NCI-H345 treated with DMSO at 0.1 percent for 48 hours (cell line): ENCODE data around the gene EIF2S1.
"Not testable (repeated sequence)": the region's sequence is repeated elsewhere in the genome, so short reads cannot be mapped to it uniquely, and the experiment has no call there.

Source experiments
- DNase-seq: peaks from one replicate; lab custom pipeline; 2025; ENCODE audit not compliant: unreplicated experiment; lab: John Stamatoyannopoulos, UW

The EIF2S1 gene

DNA sequence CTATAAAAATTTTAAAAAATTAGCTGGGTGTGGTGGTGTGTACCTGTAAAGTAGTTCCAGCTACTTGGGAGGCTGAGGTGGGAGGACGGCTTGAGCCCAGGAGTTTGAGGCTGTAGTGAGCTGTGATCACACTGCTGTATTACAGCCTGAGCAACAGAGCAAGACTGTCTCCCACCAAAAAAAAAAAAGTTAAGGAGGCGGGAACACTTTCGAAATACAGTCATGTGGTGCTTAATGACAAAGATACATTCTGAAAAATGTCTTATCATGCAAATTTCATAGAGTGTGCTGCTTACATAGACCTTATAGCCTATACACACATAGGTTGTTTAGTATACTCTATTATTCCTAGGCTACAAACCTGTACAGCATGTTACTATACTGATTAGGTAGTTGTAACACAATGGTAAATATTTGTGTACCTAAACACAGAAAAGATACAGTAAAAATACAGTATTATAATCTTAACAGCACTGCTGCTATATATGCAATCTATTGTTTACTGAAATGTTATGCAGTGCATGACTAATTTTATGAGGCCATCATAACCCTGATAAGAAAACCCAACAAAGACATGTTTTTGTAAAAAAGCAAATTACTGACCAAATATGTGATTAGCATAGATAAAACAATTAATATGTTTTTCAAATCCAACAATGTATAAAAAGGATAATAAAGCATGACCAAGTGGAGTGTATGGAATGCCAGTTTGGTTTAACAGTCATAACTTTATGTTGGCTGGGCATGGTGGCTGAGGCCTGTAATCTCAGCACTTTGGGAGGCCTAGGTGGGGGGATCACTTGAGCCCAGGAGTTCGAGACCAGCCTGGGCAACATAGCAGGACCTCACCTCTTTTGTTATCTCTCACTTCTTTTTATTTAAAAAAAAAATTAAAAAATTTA is 11.4 kb downstream of the EIF2S1 start:
- no peak for DNase-seq

DNA sequence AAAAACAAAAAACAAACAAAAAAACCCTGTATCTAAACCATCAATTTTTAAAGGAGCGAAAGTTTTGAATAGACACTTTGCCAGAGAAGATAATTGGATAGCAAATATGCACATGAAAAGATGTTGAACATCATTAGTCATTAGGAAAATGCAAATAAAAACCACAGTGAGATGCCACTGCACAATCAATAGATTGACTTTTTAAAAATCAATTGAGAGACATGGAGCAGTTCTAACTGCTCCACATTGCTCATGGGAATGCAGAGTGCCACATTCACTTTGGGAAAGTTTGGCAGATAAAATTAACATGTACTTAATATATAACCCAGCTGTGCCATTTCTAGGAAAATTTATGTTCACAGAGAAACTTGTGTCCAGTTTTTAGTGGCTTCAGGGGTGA is 12.7 kb downstream of the EIF2S1 start:
- no peak for DNase-seq

DNA sequence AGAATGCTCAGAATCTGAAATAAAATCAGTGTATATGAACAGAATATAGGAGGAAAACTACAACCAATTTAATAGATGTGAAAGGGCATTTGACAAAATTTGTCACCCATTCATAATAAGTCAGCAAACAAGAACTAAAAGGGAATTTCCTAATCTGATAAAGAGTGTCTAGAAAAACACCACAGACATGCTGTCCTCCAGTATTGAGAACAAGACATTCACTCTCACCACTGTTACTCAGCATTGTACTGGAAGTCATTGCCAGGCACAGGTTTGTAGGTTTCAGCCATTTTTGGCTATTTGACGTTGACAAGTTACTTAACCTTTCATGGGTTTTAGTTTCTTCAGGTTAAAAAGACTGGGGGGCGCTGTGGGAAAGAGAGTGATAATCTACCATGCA is 13.2 kb downstream of the EIF2S1 start:
- no peak for DNase-seq

DNA sequence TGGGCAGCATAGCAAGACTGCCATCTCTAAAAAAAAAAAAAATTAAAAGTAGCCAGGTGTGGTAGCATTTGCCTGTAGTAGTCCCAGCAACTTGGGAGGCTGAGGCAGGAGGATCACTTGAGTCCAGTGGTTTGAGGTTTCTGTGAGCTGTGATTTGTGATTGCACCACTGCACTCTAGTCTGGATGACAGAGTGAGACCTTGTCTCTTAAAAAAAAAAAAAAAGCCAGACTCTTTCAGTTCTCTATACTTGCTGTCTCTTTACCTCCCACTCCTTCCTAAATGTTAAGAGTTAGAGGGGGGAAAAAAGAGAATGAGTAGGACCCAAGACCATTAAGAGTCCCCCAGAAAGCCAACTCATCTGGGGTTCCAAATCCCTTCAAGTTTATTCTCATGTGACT is 17.8 kb downstream of the EIF2S1 start:
- DNase-seq = no peak

DNA sequence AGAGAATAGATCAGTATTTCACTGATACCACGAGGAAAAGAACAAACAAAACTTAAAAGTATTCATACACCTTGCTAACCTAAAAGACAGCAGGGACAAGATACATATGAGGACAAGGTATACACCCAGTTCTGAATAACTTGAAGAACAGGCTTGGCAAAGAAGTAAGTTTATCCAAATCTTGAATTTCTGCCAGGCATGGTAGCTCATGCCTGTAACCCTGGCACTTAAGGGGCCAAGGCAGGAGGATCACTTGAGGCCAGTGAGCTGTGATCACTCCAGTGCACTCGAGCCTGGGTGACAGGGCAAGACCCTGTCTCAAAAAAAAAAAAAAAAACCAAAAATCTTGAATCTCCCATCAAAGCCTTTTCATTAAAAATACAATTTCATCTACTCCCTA is 25.0 kb downstream of the EIF2S1 start:
- DNase-seq = no peak

DNA sequence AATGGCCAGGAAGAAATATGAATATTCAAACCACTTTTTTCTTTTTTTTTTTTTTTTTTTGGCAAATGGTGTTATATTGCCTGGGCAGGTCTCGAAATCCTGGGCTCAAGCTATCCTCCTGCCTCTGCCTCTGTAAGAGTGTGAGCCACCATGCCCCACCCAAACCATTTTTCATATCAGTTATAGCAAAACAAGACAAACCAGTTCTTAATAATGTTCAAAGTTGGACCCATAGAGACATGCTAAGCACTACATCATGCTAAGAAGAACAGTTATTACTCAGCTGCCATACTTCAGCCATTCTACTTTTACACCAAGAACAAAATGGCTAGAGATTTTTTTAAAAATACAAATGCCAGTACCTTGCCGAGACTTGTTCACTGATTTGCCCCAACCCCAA is 25.5 kb downstream of the EIF2S1 start:
- DNase-seq = no peak

DNA sequence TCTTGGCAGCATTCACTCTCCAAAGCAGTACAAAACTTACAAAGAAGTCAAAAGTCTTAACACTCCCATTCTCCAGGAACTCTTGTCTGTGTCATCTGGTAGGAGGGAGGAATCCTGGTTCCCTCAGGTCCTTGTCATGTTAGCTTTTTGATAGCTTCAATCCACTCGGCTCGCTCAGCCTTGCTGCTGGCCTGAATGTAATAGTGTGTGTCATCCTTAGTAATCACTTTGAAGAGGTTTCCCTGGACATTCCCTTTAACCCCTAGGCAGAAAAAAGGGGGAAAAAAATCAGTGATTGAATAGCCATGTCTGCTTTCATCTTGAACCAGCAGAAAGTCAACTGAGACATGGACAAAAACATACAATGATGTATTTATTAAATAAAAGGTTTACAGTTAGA is 27.1 kb downstream of the EIF2S1 start:
- DNase-seq = no peak

DNA sequence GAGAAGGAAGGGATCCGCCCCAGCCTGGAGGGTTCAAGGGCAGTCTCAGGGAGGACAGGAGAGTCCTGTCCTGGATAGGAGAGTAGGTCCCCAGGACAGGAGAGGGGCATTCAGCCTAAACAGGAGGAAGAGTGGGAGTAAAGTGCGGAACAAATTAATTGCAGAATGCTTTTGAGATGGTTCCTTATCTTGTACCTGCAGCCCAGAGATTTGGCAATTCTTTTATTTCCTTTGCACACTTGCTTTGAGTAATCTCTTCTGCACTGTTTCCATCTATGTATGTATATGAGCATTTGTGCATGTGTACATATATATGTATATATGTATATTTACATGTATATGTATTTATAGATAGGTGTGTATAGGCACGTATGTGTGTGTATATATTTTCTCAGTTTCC is 29.1 kb downstream of the EIF2S1 start:
- no peak for DNase-seq

DNA sequence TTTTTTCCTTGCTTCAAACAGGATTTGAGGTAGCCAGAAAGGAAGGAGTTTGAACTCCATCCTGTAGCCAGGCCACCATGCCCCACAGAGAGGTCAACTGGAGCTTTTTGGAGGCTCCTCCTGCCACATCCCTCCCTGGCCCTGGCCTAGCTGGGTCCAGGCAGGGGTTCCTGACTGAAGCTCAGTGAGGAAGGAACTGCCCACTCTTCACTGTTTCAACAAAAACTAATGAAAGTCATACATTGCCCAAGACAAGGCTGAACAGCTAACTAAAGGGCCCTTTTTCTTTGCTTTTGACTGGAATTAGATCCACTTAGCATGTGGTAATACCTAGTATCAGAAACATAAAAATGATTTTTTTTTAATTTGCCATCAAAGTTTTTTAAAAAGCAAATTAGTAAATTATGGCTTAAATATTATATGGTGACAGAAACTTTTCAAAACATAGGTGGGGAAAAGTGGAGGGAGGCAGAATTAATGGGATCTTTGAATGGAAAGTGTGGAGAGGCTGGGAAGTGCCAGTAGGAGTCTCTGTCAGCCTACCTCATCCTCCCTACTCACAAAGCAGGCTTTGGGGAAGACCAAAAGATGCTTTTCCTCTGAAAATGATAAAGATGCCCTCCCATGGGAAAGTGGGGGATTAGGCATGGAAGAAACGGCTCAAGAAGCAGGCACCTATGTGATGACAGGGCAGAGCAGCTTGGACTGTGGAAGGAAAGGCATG is 29.8 kb downstream of the EIF2S1 start:
- DNase-seq = no peak

DNA sequence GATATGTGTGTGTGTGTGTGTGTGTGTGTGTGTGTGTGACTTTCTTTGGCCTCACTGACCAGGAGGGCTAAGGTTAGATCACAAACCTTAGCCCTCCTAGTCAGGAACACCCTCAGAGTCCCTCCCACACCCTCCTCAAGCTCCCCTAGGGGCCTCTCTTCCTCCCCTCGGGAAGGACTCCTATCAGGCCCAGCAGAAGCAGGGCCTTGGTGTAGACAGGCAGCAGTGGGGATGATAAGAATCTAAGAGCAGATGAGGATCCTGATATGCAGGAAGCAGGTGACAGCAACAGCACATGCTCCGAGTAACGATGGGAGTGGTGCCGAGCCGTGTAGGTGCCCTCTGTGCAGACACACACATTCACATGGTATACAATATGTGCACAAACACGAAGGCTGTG is 31.1 kb downstream of the EIF2S1 start:
- no peak for DNase-seq

DNA sequence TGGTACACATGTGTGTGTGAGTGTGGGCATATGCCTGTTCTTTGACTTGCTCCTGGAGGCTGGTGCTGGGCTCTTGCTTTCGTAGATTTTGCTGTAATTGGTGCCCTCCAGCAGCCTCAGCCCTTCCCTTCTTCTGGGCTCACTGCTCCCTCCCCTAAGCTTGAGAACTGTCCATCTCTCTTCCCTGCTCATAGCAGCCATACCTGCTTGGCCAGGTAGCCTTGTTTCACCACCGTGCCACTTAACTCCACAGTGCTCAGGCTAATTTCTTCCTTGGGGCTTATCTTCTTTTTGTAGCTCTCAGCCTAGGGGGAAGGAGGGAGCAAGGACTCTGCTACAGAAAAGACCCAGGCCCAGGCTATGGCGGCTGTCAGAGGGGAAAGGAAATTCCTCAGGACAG is 32.0 kb downstream of the EIF2S1 start:
- no peak for DNase-seq

DNA sequence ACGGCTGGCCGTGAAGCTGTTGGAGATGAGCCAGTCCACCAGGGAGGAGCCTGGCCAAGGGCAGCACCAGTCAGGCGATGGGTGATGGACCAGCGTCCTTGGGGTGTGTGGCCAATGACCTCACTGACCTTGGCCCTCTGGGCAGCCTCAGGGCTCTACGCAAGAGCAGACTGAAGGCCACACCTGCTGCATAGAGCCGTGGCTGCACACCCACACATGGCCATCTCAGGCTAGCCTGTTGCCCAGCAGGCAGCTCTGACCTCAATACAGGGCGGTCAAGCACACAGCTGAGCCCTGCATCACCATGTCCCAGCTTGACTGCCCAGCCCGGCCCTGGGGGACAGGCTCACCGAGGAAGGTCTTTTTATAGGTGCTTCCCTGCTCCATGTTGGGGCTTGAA is 32.7 kb downstream of the EIF2S1 start:
- DNase-seq = no peak

DNA sequence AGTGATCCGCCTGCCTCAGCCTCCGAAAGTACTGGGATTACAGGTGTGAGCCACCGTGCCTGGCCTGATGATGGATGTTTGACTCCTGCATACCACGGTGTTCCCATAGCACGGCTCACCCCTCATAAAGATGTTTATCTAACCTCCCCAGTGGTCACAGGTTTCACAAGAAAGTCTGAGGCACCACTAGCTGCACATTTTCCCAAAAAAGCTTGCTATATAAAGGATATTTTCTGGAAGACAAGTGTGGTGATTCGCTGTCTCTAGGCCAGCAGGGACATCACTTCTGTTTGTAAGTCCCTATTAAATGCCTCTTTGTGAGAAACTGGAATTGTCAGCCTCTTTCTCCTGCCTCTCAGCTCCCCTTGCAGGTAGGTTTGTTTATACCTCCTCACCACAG is 33.6 kb downstream of the EIF2S1 start:
- no peak for DNase-seq

DNA sequence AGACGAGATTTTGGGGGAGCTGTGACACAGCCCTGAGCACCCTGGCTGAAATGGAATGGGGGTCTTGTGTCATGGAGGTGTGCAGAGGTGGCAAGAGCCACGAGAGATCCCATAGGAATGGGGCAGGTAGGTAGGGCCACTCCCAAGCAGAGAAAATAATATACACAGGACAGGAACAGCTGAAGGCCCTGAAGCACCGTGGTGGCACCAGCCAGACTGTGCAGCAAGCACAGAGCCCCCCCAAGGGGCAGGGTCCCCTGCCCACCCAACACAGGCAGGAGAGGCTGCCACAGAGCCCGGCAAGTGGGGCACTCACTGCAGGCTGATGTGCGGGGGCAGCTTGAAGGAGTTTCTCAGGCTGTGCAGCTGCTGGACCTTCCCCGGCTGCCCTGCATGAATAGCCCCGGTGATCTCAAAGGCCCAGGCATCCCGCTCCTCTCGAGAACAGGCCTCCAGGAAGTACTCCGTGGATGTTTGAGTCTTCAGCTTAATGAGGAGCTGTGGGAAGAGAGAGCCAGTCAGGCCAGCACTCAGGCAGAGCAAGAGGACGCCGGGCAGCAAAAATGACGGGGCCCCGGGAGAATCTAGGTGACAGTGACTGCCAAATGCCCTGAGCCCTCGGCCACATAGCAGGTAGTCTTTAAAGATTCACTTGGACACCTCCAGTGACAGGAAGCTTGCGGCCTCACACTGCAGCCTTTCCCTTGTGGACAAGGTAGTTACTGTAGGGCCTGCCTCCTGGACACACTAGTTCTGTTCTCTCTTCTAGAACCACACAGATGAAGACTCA is 35.2 kb downstream of the EIF2S1 start:
- no peak for DNase-seq

DNA sequence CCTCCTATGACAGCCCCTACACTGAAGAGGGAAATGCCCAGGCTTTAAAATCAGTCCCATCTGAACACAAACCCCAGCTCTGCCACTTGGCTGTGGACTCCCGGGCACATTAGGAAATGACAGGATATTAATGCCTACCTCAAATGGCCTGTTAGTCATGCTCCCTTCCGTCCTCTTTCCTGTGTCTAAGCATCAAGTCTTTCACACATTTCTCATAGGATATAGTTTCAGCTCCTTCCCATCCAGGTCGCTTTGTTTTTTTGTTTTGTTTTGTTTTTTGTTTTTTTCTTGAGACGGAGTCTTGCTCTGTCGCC is 35.7 kb downstream of the EIF2S1 start:
- no peak for DNase-seq

DNA sequence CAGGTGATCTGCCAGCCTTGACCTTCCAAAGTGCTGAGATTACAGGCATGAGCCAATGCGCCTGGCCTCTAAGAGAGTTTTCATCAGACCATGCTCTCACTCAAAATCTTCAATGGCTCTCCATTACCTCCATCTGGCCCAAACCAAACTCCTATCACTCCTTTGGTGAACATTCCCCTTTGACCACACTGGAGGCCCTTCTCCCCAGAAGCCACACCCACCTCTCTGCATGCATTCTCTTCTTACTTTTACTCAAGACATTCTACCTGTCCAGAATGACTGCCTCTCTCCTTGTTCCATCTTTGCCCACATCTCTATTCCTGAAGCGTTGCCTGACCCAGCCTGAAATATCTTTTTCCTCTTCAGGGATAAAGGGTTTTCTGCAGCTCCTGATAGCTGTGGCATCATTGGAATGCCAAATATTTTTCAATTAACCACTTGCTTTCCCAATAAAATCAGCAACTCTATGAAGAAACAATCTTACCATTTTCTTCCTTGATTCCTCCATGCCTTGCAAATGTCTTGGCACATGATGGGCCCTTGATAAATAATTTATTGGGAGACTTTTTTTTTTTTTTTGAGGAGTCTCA is 36.3 kb downstream of the EIF2S1 start:
- DNase-seq = no peak

DNA sequence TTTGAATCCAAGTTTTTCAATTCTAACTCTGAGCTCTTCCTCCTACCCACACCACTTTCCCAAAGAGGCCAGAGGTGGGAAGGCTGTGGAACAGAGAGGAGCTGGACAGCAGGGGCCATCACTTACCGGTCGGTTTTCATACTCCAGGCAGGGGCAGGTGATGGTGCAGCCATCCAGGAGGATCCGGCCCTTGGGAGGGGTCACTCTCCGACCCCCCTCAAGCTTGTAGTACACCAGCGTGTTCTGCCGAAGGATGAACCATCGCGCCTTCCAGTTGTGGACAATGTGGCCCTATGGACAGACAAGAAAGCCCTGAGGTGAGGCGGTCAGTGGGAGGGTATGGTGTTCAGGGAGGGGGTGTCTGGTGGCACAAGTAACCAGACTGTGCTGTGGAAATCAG is 37.4 kb downstream of the EIF2S1 start:
- no peak for DNase-seq

DNA sequence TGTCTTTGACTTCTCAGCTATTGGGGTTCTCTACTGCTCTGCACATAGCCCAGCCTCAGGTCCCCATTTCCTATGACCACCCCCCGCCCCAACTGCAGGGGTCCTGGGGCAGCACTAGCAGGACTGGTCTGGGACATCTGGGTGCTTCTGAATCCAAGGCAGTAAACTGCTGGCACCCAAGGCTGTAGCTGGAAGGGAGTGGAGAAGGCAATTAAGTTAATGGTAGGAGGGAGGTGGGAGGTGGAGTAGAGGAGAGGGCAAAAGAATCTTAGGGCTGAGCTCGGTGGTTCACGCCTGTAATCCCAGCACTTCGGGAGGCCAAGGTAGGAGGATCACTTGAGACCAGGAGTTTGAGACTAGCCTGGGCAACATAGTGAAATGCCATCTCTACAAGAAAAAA is 40.3 kb downstream of the EIF2S1 start:
- DNase-seq = no peak

DNA sequence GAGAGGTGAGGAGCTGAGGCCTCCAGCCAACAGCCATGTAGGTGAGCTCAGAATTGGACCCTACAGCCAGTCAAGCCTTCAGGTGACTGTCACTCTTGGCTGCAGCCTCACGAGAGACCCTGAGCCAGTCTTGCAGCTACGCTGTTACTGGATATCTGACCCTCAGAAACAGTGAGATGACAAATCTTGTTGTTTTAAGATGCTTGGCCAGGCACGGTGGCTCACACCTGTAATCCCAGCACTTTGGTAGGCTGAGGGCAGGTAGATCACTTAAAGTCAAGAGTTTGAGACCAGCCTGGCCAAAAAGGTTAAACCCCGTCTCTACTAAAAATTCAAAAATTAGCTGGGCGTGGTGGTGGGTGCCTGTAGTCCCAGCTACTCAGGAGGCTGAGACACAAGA is 45.6 kb downstream of the EIF2S1 start:
- no peak for DNase-seq

DNA sequence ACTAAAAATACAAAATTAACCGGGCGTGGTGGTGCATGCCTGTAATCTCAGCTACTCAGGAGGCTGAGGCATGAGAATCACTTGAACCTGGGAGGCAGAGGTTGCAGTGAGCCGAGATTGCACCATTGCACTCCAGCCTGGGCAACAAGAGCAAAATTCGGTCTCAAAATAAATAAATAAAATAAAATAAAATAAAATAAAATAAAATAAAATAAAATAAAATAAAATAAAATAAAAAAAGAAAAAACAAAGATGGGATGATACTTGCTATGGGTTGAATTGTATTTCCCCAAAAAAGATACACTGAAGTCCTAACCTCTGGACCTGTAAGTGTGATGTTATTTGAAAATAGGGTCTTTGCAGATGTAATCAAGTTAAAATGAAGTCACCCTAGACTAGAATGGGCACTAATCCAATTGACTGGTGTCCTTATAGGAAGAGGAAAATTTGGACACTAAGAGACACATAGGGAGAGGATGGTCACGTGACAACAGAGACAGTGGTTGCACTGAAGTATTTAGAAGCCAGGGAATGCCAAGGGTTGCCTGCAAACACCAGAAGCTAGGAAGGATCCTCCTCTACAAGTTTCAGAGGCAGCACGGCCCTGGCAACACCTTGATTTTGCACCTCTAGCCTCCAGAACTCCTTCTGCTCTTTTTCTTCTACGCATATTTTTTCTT is 48.1 kb downstream of the EIF2S1 start:
- not testable (repeated sequence) for DNase-seq

DNA sequence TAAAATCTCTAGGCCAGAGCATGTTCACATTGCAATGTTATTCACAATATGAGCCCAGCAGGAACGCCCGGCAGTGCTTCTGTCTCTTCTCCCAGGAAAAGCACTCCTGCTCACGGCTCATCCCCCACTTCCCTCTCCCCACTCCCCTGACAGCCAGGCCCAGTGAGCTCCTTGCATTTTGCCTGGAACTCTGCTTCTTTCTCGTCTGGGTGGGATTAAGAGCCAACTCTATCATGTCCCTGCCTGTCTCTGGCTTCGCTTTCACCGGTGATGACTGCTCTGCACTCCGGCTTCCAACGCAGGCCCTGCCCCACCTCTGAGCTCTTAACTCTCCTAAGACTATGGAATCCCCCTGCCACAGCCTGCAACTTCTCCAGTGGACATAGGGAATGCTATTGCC is 49.3 kb downstream of the EIF2S1 start:
- no peak for DNase-seq
